GM18861 (cell line): Measurements from ENCODE around the gene SHLD2.
"Not testable (repeated sequence)": the region's sequence is repeated elsewhere in the genome, so short reads cannot be mapped to it uniquely, and the experiment has no call there.

Experiments used
- ATAC-seq: cut with Tn5 transposase; IDR thresholded peaks from one replicate; pipeline ENCODE4 v1.9.1; 2021; ENCODE audit not compliant: unreplicated experiment

SHLD2 gene

DNA sequence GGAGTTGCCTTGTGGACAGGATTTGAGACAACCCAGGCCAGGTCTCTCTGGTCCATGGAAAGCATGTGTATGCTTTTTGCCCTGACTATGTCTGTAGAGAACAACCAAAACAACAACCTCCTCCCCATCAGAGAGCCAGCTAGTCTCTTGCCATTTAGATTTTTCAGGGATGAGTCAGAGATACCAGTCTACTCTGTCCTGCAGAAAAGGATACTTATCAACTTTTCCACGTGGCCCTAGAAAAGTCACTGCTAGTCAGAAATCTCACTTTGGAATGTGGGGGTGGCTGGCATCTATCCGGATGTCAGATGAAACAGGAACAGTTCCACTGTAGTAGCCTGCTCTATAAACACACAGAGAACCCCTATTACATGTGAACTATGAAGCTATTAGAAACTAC is 116.8 kb downstream of the SHLD2 start:
- ATAC-seq, result not testable (repeated sequence)

DNA sequence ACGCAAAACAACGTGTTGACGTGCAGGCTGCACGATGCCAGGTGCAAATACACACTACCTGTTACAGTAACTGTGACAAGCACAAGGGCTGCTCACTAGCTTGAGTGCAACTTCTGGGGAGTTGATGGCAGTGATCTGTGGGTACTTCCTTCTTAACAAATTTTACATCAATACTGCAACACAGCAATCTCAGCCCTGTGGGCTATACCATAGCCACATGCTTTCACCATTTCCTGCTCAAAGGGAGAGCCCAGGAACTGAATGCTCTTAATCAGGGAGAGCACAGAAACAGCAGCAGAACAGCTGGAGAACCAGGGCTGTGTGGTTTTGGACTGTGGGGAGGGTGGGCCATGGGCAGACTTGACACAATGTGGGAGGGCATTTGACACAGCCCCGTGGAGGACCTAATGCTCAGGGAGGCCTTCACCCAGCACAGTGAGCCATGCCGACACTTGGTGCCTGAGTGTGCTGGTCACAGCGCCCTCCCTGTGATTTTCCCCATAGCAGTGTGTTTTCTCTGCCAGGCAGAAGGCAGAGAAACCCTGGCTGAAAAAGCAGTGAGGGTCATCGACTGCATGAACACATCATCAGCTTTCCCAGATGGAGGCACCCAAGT is 118.3 kb downstream of the SHLD2 start:
- ATAC-seq, result not testable (repeated sequence)

DNA sequence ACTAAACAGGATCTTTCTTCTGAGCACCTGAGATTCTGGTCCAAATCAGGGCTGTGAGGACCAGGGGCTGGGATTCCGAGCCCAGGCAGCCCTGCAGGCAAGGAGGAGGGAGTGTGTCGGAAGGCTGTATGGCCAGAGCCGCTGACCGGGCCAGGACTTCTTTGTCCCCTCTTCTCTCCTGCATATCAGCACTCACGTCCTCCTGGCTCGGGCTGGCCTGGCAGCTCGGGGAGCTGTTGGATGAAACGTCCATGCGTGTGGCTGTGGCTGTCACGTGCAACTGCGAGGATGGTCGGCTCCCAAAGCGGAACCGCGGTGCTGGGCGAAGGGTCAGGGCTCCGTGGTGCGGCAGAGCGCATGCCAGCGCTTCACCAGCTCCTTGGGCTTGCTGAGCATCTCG is 118.8 kb downstream of the SHLD2 start:
- ATAC-seq, result not testable (repeated sequence)

DNA sequence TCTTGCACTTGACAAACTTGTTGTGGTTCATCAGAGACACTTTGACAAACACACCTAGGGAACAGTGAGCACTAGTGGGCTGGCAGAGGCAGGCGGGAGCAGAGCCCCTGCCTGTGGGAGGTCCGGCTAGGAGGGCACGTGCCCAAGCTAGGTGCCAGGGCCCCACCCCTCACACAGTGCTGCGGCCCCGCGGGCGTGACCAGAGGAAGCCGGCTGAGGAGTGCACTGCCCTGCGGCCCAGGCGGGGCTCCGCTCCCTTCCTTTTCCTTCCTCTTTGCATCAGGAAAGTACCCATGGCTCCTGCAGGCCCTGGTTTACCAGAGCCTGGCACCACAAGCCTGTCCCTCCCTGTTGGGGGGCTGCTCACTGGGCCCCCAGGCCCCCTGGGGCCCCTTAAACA is 121.1 kb downstream of the SHLD2 start:
- not testable (repeated sequence) for ATAC-seq

DNA sequence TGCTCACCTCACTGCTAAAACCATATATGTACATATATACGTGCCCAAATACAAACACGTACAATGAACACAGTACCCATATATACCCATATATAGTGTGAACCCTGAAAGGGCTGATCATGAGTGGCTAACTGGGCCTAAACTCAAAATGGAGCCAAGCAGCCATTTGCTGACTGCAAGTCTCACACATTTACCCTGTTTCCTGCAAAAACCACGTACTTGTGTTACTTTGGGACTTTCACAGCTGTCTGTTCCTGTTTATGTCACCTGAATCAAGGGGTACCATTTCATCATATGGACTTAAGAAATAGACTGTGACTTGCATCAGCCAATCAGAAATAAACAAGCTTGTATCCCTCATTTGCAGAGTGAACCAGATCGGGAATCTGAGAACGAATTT is 124.4 kb downstream of the SHLD2 start:
- ATAC-seq, result not testable (repeated sequence)

DNA sequence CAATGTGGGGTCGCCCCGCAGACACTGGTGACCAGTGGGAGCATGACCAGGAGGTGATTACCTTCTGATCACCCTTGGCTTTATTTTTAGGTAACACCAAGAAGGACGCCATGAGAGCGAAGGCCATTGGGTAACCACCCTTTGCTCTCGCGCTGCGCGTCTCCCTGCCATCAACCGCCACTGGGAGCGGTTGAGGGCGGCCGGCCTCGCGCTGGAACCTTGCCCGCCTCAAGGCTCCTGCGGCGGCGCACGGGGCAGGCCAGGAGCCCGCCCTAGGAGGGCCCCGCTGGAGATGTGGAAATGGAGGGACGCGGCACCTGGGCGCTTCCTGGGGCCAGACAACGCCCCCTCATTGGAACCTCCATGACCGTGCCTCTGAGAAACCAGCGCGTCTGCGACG is 127.8 kb downstream of the SHLD2 start:
- not testable (repeated sequence) for ATAC-seq

DNA sequence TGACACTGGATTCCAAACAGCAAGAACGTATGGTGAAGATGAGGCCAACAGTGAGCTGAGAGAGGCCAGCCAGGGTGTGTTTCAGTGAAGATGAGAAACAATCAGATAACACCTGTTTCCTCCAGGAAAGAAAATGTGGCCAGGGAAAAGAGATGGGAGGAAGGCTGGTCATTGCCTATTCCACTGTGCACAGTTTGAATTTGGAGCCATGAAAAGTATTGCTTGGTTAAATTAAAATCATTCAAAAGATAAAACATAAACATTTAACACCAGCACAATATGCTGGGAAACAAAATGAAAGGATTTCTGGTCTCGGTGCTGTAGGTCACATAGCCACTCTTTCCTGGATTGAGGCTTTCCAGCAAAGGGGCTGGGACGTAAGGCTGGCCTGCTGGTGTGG is 130.1 kb downstream of the SHLD2 start, which contains the start of gene NUTM2A:
Gene NUTM2A, plus strand, starts transcription at position 301 of the 400 bp plus-strand sequence. CDS start 383 bp downstream, outside the sequence.
- not testable (repeated sequence) for ATAC-seq

DNA sequence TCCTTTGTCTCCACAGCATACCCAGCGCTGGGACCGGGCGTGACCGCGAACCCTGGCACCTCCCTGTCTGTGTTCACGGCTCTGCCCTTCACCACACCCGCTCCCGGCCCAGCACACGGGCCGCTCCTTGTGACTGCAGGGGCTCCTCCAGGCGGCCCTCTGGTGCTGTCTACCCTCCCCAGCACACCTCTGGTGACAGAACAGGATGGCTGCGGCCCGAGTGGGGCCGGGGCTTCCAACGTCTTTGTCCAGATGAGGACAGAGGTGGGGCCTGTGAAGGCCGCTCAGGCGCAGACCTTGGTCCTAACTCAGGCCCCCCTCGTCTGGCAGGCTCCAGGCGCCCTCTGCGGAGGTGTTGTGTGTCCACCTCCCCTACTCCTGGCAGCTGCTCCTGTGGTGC is 133.2 kb downstream of the SHLD2 start:
- not testable (repeated sequence) for ATAC-seq

DNA sequence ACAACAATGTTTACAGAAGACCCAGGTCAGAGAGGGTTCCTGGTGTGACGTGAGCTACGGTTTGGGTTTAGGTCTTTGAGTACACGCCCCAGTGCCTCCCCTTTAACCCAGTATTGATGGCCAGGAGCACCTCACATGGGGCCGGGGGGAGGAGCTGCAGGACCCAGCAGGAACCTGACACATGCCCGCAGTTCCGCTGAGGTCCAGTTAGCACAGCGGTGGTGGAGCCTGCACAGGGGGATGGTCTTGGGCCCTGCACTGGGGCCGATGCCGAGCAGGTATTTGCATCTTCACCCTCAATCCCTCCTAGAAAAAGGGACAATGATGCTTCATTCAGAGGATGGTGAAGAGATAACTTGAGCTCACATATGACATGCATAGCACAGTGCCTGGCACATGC is 134.2 kb downstream of the SHLD2 start:
- ATAC-seq, result not testable (repeated sequence)

DNA sequence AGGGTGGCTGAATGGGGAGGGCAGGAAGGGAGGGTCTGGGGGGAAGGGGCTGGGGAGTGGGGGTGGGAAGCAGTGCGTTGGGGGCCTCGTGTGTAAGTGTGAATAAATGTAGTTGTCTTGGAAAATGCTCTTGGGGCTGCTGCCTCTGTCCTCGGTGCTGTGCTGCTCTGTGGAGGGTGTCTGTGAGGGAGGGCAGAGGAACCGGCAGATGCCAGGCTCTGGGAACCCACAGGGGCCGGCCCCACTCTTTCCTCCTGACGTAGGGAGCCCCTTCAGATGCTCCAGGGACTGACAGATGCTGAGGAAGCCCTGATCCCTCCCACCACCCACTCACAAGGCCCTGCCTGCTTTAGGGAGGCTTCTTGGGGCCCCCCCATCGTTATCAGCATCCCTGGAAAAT is 139.8 kb downstream of the SHLD2 start:
- not testable (repeated sequence) for ATAC-seq

DNA sequence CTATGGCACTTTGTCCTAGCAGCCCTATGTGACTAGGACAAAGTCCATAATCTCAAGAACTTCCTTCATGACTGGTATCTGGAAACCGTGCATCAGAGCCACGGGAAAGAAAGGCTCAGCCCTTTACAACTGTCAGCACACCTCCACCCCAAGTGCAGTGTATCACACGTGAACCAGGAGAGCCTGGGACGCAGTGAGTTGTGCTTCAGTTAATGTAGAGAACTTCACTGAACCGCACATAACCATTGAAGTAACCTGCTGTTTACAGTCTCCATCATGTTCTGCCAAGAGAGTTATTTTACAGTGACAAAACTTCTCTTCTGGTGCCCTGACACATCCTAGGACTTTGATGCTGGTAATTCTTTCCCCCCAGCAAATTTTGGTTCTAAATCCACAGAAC is 142.2 kb downstream of the SHLD2 start:
- not testable (repeated sequence) for ATAC-seq

DNA sequence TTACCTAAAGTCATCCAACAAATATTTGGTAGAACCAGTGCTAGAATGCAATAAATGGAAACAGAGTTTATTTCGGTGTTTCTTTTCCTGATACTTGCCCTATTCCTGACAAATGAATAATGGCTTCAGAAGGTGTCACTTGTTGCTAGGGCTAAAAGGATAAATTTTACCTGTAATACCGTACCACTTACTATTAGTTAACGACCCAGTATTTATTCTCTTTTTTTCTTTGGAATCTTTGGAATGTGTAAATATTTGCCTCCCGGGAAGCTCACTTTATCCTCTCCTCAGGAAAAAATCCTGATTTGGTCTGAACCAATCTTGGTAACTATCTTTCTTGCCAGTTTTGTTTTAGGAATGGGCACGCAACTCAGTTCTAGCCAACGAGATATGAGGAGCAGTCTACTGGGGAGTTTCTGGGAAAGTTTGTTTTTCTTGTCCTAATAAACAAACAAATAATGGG is 144.4 kb downstream of the SHLD2 start:
- ATAC-seq, result not testable (repeated sequence)
